Tibial nerve (tissue), 4 donors: Measurements from ENCODE around the gene WDR36. TPM values are rescaled to one million over a fixed set of nuclear protein-coding genes. Genes with fewer than 3 reads are reported as not detected.

Source experiments
- DNase-seq, 2 donors: peaks; one replicate each; pipeline ENCODE4 v3.0.0-alpha.2; 2019; ENCODE audit warnings: low spot score in 2 of 2
- H3K27ac ChIP-seq, 4 donors: fragments of 200-600 bp; sonication (generic) in 3 of 4; one replicate each; pipeline ENCODE4 v1.5.1; 2017 to 2019; ENCODE audit warnings: mild to moderate bottlenecking in 1 of 4
- H3K27me3 ChIP-seq, 2 donors: fragments of 200-600 bp; sonication (generic) in 1 of 2; one replicate each; pipeline versions ENCODE4 v1.5.1 to v1.6.0; 2017 to 2019
- H3K36me3 ChIP-seq, 3 donors: fragments of 200-600 bp; sonication (generic); one replicate each; pipeline ENCODE4 v1.5.1; 2018 to 2019
- H3K4me1 ChIP-seq, 4 donors: fragments of 200-600 bp; sonication (generic) in 3 of 4; one replicate each; pipeline ENCODE4 v1.5.1; 2017 to 2019
- H3K4me3 ChIP-seq, 4 donors: fragments of 200-600 bp; sonication (generic) in 3 of 4; one replicate each; pipeline ENCODE4 v1.5.1; 2017 to 2019; ENCODE audit warnings: mild to moderate bottlenecking in 1 of 4, moderate library complexity in 1 of 4
- H3K9me3 ChIP-seq, 4 donors: fragments of 200-600 bp; sonication (generic) in 3 of 4; one replicate each; pipeline ENCODE4 v1.5.1; 2017 to 2019
- EP300 ChIP-seq, 2 donors: sonication (generic); formaldehyde crosslinking; IDR thresholded peaks; one replicate each; pipeline ENCODE4 v1.6.1; 2017; ENCODE audit warnings: antibody characterized with exemption in 2 of 2, mild to moderate bottlenecking in 1 of 2
- POLR2A ChIP-seq, 2 donors: fragments of 450-650 bp; IDR thresholded peaks; one replicate each; pipeline ENCODE4 v1.6.1; 2017; ENCODE audit warnings: antibody characterized with exemption in 2 of 2, mild to moderate bottlenecking in 2 of 2, moderate library complexity in 2 of 2
- WGBS, 2 donors: methylation state at CpG; one replicate each; pipeline ENCODE4 v1.1.5; 2018; 5-methylcytosine and 5-hydroxymethylcytosine counted together
- total RNA-seq, 4 donors: library from RNA; depleted of rRNA; stranded (reverse); fragments of >200 nt; gene quantifications; one replicate each; pipeline ENCODE4 v1.1.0, GENCODE V29; 2016
- TF ChIP-seq, protein P1 (sequence below), 5 experiments: fragments of 200-600 bp in 3 of 5; fragments of 450-650 bp in 2 of 5; sonication (generic) in 3 of 5; IDR thresholded peaks; one replicate each; pipeline ENCODE4 v1.5.1; 2016 to 2019; ENCODE audit warnings: antibody characterized with exemption in 5 of 5, mild to moderate bottlenecking in 3 of 5, moderate library complexity in 2 of 5

WDR36 gene
- total RNA-seq, 4 donors from 2014 or later = 21.6 to 27.9 (median 22.2) TPM

DNA sequence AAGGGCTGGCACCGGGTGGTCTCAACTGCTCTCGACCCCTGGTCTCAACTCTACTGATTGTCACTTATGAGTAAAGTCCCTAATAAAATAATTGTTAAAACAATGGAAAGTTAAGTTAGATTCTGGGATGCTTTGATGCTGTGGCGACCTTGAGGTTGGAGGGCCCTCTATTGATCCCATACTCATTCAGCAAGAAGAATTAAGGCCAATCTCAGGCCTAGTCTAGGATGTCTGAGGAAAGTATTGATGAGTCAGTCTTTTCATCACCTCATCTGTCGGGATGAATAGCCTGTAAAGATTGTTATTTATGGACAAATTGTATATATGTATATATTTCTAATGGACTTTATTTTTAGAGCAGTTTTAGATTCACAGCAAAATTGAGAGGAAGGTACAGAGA lies 50.8 kb downstream of the WDR36 start:
- WGBS, 2 donors = 82 to 88% methylated on average over 4 of the region's 4 CpGs
- no peaks in the 10 kb centered on the region for H3K36me3 ChIP-seq
- no peak overlapping the region for H3K27ac ChIP-seq
- peaks cover 0 to 15% (median 0%) of the 10 kb centered on the region in 4 donors for H3K4me1 ChIP-seq
- no peak overlapping the region for H3K4me3 ChIP-seq
- no peaks in the 10 kb centered on the region for H3K9me3 ChIP-seq
- H3K27me3 ChIP-seq = no peaks in the 10 kb centered on the region
- DNase-seq = no peak
- no peak for TF ChIP-seq EP300 (IDR thresholded peaks at IDR 0.05)
- TF ChIP-seq, protein P1, sequence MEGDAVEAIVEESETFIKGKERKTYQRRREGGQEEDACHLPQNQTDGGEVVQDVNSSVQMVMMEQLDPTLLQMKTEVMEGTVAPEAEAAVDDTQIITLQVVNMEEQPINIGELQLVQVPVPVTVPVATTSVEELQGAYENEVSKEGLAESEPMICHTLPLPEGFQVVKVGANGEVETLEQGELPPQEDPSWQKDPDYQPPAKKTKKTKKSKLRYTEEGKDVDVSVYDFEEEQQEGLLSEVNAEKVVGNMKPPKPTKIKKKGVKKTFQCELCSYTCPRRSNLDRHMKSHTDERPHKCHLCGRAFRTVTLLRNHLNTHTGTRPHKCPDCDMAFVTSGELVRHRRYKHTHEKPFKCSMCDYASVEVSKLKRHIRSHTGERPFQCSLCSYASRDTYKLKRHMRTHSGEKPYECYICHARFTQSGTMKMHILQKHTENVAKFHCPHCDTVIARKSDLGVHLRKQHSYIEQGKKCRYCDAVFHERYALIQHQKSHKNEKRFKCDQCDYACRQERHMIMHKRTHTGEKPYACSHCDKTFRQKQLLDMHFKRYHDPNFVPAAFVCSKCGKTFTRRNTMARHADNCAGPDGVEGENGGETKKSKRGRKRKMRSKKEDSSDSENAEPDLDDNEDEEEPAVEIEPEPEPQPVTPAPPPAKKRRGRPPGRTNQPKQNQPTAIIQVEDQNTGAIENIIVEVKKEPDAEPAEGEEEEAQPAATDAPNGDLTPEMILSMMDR (IDR thresholded peaks at IDR 0.05) = no peak
- TF ChIP-seq POLR2A (IDR thresholded peaks at IDR 0.05) = no peak

GRCh38 chr5:111143910-111144309 lies 51.8 kb downstream of the WDR36 start:
- peaks cover 0 to 15% (median 0%) of the 10 kb centered on the region in 4 donors for H3K4me1 ChIP-seq
- peak; percentile 25 to 35 for DNase-seq
- H3K36me3 ChIP-seq = no peaks in the 10 kb centered on the region
- no peak overlapping the region for H3K4me3 ChIP-seq
- TF ChIP-seq, protein P1 (IDR thresholded peaks at IDR 0.05) = no peak
- no peak for TF ChIP-seq POLR2A (IDR thresholded peaks at IDR 0.05)
- no peak for TF ChIP-seq EP300 (IDR thresholded peaks at IDR 0.05)
- no peak overlapping the region for H3K27ac ChIP-seq
- H3K9me3 ChIP-seq = no peaks in the 10 kb centered on the region
- 32 to 44% methylated on average over 5 of the region's 5 CpGs for WGBS, 2 donors
- no peaks in the 10 kb centered on the region for H3K27me3 ChIP-seq

DNA sequence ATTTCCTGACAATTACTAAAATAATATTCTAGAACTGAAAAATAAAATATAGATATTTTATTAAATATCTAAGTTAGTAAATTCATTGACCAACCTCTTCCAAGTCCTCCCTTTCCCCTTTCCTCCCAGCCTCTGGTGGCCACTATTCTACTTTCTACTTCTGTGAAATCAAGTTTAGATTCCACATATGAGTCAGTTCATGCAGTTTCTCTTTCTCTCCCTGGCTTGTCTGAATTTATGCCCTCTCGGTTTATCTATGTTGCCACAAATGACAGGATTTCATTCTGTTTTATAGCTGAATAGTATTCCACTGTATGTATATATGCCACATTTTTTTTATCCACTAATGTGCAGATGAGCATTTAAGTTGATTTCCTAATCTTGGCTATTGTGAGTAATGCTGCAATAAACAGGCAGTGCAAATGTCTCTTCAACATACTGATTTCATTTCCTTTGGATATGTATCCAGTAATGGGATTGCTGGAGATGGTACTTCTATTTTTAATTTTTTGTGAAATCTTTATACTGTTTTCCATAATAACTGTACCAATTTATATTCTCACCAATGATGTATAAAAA lies 52.3 kb downstream of the WDR36 start:
- Histone ChIP-seq H3K27me3 (no peaks in the 10 kb centered on the region), H3K4me1 (peaks cover 0 to 15% (median 0%) of the 10 kb centered on the region in 4 donors), H3K9me3 (no peaks in the 10 kb centered on the region), H3K4me3 (no peak overlapping the region), H3K36me3 (no peaks in the 10 kb centered on the region), H3K27ac (no peak overlapping the region)
- no peak for DNase-seq
- 79% methylated on average over 1 of the region's 1 CpG for WGBS, 2 donors
- TF ChIP-seq, protein P1 (IDR thresholded peaks at IDR 0.05) = no peak
- TF ChIP-seq EP300 (IDR thresholded peaks at IDR 0.05) (no peak), POLR2A (IDR thresholded peaks at IDR 0.05) (no peak)

GRCh38 chr5:111146053-111146452 lies 53.9 kb downstream of the WDR36 start:
- WGBS, 2 donors = 53 to 74% methylated on average over 2 of the region's 2 CpGs
- TF ChIP-seq POLR2A (IDR thresholded peaks at IDR 0.05) (no peak), EP300 (IDR thresholded peaks at IDR 0.05) (no peak)
- TF ChIP-seq, protein P1 (IDR thresholded peaks at IDR 0.05) = no peak
- no peaks in the 10 kb centered on the region for H3K27me3 ChIP-seq
- H3K9me3 ChIP-seq = no peaks in the 10 kb centered on the region
- H3K27ac ChIP-seq = no peak overlapping the region
- H3K4me3 ChIP-seq = no peak overlapping the region
- peaks cover 0 to 15% (median 0%) of the 10 kb centered on the region in 4 donors for H3K4me1 ChIP-seq
- no peaks in the 10 kb centered on the region for H3K36me3 ChIP-seq
- DNase-seq = no peak

DNA sequence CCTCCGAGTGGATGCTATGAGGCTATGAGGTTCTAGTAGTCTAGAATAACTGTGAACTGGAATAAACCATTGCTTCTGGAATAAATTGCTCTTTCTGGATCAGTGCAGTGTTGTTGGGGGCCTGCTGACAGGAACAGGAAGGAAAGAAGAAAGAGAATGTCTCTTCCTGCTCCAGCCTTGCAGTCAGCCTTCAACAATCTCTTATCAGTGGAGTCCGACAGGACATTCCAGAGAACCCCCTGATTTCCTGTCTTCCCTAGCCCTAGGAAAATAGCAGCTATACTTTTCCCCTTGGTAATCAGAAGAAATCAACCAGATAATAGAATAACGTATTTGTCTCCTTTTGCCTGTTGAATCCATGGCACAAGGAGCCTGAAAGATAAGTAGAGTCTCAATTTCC lies 55.4 kb downstream of the WDR36 start:
- TF ChIP-seq POLR2A (IDR thresholded peaks at IDR 0.05) (no peak), EP300 (IDR thresholded peaks at IDR 0.05) (no peak)
- TF ChIP-seq, protein P1 (IDR thresholded peaks at IDR 0.05) = no peak
- WGBS, 2 donors = 75 to 79% methylated on average over 3 of the region's 3 CpGs

More for the DNA sequence above, 55.4 kb downstream of the WDR36 start:
- H3K36me3 ChIP-seq = no peaks in the 10 kb centered on the region
- H3K27me3 ChIP-seq = no peaks in the 10 kb centered on the region
- H3K9me3 ChIP-seq = no peaks in the 10 kb centered on the region
- no peak overlapping the region for H3K4me3 ChIP-seq
- H3K4me1 ChIP-seq = peaks cover 0 to 15% (median 0%) of the 10 kb centered on the region in 4 donors
- no peak overlapping the region for H3K27ac ChIP-seq
- no peak for DNase-seq
